GM23338 (cell line): ENCODE results near the gene DTNB.

Experiments
- CREB1 ChIP-seq: fragments of 250-450 bp; sonication (Bioruptor Pico); IDR thresholded peaks from 2 replicates; pipeline ENCODE4 v1.5.0; 2020; ENCODE audit warnings: low read depth, mild to moderate bottlenecking, moderate library complexity
- CTCF ChIP-seq, 2 experiments: fragments of 200-600 bp in 1 of 2; sonication (generic) in 1 of 2; conservative IDR thresholded peaks; 2 replicates each; pipeline versions ENCODE4 v1.5.1 to v1.6.1; 2016 to 2017; ENCODE audit warnings: antibody characterized with exemption in 2 of 2, low read depth in 2 of 2, mild to moderate bottlenecking in 2 of 2, moderate library complexity in 1 of 2
- ETS1 ChIP-seq: IDR thresholded peaks from 2 replicates; pipeline ENCODE4 v1.6.1; 2016; ENCODE audit warnings: antibody characterized with exemption
- EZH2 ChIP-seq: fragments of 200-600 bp; sonication (generic); IDR thresholded peaks from one replicate; pipeline ENCODE4 v1.8.0; 2017; ENCODE audit warnings: antibody characterized with exemption, mild to moderate bottlenecking, low read depth; ENCODE audit not compliant: unreplicated experiment
- EZH2phosphoT487 ChIP-seq: fragments of 200-600 bp; sonication (generic); IDR thresholded peaks from one replicate; pipeline ENCODE4 v1.8.1; 2018; ENCODE audit warnings: antibody characterized with exemption; ENCODE audit not compliant: unreplicated experiment
- POLR2AphosphoS5 ChIP-seq: IDR thresholded peaks from 2 replicates; pipeline ENCODE4 v1.6.1; 2016; ENCODE audit warnings: antibody characterized with exemption, low read depth
- ZNF114 ChIP-seq: fragments of 250-450 bp; sonication (Bioruptor Pico); IDR thresholded peaks from 2 replicates; pipeline ENCODE4 v1.5.0; 2020; ENCODE audit warnings: mild to moderate bottlenecking, moderate library complexity
- ZNF331 ChIP-seq: fragments of 250-450 bp; sonication (Bioruptor Pico); IDR thresholded peaks from 2 replicates; pipeline ENCODE4 v1.5.0; 2020; ENCODE audit warnings: low read depth, mild to moderate bottlenecking, moderate library complexity
- TF ChIP-seq, protein P1 (sequence below): IDR thresholded peaks from one replicate; pipeline ENCODE4 v1.6.1; 2018; ENCODE audit warnings: antibody characterized with exemption; ENCODE audit not compliant: unreplicated experiment

- TF ChIP-seq EZH2 (no peak), CTCF (conservative IDR thresholded peaks at IDR 0.05; ENCODE audit: low read depth in 2 of 2) (no peak), EZH2phosphoT487 (no peak), ZNF114 (CRISPR knock-in tag) (no peak), ZNF331 (no peak), POLR2AphosphoS5 (no peak), CREB1 (CRISPR knock-in tag) (no peak), ETS1 (no peak)
- TF ChIP-seq, protein P1, sequence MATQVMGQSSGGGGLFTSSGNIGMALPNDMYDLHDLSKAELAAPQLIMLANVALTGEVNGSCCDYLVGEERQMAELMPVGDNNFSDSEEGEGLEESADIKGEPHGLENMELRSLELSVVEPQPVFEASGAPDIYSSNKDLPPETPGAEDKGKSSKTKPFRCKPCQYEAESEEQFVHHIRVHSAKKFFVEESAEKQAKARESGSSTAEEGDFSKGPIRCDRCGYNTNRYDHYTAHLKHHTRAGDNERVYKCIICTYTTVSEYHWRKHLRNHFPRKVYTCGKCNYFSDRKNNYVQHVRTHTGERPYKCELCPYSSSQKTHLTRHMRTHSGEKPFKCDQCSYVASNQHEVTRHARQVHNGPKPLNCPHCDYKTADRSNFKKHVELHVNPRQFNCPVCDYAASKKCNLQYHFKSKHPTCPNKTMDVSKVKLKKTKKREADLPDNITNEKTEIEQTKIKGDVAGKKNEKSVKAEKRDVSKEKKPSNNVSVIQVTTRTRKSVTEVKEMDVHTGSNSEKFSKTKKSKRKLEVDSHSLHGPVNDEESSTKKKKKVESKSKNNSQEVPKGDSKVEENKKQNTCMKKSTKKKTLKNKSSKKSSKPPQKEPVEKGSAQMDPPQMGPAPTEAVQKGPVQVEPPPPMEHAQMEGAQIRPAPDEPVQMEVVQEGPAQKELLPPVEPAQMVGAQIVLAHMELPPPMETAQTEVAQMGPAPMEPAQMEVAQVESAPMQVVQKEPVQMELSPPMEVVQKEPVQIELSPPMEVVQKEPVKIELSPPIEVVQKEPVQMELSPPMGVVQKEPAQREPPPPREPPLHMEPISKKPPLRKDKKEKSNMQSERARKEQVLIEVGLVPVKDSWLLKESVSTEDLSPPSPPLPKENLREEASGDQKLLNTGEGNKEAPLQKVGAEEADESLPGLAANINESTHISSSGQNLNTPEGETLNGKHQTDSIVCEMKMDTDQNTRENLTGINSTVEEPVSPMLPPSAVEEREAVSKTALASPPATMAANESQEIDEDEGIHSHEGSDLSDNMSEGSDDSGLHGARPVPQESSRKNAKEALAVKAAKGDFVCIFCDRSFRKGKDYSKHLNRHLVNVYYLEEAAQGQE: no peak
Measured at GRCh38 chr2:25347205-25347815, 326.1 kb downstream of the DTNB start.
